GM18907 (cell line): ENCODE measurements around the gene LAPTM4A.

Source experiments
- ATAC-seq: cut with Tn5 transposase; IDR thresholded peaks from one replicate; pipeline ENCODE4 v1.9.1; 2021; ENCODE audit warnings: mild to moderate bottlenecking, moderate library complexity; ENCODE audit not compliant: unreplicated experiment

Gene LAPTM4A

DNA sequence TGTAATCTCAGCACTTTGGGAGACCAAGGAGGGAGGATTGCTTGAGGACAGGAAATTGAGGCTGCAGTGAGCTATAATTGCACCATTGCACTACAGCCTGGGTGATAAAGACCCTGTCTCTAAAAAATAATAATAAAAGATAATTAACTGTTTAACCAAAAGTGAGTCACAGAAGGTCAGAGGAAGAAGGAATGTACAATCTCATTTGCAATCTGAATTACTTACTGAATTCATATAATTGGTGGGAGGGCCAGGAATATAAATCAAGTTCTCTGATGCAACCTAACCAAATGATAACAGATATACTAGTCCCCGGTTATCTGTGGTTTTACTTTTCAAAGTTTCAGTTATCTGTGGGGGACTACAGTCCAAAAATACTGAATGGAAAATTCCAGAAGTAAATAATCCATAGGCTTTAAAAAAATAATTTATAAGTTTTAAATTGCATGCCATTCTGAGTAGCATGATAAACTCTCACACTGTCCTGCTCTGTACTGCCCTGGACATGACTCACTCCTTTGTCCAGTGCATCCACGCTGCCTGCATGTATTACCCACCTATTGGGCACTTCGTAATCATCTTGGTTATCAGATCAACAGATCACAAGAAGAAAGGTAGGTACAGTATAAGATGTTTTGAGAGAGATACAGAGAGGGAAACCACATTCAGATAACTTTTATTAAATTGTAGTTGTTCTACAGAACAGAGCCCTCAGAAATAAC is 26.2 kb downstream of the LAPTM4A start:
- ATAC-seq, result no peak

DNA sequence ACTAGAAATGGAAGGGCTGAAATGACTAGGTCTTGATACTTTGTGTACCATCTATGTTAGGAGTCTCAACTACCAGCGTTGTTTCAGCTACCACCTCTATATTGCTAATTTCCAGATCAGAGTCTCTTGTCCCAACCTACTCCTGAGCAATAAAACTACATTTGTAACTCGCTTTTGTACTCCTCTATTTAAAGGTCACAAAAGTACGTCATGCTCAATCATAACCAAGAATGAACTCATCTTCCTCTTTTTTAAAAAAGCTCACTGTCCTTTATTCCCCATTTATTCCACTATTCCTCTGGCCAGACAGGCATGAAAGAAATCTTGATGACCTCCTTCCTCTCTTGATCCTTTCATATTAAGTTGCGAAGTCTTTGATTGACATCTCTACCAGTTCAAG is 27.7 kb downstream of the LAPTM4A start:
- ATAC-seq, result no peak

DNA sequence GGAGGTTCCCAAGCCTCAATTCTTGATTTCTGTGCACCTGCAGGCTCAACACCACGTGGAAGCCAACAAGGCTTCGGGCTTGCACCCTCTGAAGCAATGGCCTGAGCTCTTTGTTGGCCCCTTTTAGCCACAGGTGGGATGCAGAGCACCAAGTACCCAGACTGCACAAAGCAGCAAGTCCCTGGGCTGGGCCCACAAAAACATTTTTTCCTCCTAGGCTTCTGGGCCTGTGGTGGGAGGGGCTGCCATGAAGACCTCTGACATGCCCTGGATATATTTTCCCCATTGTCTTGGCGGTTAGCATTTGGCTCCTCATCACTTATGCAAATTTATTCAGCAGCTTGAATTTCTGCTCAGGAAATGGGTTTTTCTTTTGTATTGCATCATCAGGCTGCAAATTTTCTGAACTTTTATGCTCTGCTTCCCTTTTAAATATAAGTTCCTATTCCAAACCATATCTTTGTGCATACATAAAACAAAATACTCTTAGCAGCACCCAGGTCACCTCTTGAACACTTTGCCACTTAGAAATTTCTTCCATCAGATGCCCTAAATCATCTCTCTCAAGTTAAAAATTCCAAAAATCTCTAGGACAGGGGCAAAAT is 29.9 kb downstream of the LAPTM4A start:
- ATAC-seq, result no peak

DNA sequence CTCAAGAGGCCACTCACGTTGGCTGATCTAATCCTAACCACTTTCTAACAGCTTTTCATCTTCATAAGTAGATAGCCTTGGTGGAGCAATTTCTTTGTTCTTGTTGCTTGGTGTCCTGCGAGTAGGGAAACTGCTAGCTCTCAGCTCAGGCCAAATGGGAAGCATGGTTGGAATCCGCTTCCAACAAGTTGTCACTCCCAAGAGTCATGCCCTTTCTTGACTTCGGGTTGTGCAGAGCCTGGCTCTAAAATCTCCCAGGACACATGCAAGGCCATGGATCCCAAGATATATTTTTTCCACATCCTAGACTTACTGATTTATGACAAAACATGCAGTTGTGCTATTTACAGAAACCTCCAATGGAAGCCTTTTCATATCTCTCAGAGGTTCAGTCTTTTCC is 31.7 kb downstream of the LAPTM4A start:
- ATAC-seq, result no peak

DNA sequence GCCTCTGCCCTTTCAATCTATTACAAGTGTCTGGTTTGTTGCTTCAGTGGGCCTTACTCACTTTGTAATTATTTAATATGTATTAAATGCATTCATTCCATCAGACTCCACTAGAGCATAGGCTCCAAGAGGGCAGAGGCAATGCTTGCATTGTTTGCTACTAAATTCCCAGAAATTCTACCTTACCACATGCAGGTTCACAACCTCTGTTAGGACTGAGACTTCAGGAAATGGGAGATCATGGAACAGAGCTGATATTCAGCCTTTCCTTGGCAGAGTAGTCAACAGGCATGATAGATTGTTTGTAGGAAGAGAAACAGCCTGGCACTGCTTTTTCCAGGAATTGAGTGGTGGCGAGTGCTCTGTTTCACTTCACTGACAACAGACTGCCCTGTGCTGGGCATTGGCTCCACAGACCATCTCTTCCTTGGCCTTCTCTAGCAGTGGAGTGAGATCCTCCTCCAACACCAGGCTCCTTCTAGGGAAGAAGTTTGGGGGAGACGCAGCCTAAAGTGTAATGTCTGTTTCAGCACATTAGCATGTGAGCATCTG is 32.8 kb downstream of the LAPTM4A start:
- no peak for ATAC-seq

DNA sequence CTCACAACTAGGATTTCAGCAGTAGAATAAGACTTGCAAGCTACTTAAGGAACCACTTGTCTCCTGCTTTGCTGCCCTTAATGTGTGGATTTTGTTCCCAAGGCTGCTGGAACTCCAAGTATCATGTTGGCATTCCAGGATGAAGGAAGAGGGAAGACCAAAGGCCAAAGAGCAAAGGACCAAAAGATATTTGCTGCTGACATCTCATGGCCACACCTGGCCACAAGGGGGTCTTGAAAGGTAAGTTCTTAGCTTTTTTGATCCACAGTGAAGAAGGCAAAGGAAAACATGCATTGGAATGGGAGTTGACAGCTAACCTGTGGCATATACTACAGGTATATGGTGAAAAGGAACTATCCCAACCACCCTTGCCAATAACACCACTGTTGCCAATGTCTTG is 35.1 kb downstream of the LAPTM4A start:
- ATAC-seq, result no peak

DNA sequence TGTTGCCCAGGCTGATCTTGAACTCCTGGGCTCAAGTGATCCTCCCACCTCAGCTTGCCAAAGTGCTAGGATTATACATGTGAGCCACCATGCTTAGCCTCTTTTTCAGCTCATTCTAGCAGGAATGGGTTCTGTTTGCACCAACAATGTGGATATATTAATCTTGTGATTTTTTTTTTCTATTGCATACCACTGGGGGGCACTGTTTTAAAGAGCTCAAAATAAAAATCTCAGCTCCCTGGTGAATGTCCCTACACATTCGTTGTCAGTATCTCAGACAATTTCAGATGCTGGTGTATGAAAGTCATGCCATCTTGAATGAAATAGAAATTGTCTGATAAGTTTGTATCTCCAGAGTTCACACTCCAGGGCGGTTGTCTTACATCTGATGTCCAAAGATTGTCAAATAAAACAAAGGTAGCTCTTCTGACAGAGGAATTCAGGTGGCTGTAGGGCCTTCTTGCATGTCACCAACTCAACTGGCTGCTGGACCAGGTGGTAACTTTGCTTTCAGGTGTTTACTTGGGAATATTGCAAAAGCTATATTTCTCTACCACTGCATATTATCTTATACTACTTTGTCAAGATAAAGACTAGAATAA is 35.8 kb downstream of the LAPTM4A start:
- peak; percentile 45 for ATAC-seq

DNA sequence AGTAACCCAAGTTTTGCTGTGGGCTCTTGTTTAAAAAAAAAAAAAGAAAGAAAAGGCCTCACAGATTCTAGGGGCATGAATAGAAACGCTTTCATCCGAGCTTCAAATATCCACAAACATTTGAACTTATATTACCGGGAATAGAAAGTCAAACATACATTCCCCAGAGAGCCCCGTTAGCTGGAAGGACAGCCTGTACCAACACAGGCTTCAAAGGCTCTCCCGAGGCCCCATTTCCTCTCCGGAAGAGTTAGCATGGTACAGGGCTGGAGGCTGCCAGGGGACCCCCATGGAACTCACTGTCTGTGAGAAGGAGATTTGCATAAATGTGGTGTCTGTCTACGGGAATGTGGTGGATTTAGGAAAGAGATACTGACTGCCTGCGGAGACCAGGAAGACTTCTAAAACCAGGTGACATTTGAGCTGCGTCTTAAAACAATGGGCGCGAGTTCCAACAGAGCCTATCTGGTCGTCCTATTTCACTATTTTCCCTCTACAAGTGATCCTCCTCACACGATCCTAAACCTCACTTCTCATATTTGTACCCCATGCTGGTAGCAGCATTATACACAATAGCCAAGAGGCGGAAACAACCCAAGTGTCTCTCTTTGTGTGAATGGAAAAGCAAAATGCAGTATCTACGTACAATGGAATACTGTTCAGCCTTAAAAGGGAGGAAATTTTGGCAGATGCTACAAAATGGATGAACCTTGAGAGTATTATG is 38.1 kb downstream of the LAPTM4A start:
- no peak for ATAC-seq

DNA sequence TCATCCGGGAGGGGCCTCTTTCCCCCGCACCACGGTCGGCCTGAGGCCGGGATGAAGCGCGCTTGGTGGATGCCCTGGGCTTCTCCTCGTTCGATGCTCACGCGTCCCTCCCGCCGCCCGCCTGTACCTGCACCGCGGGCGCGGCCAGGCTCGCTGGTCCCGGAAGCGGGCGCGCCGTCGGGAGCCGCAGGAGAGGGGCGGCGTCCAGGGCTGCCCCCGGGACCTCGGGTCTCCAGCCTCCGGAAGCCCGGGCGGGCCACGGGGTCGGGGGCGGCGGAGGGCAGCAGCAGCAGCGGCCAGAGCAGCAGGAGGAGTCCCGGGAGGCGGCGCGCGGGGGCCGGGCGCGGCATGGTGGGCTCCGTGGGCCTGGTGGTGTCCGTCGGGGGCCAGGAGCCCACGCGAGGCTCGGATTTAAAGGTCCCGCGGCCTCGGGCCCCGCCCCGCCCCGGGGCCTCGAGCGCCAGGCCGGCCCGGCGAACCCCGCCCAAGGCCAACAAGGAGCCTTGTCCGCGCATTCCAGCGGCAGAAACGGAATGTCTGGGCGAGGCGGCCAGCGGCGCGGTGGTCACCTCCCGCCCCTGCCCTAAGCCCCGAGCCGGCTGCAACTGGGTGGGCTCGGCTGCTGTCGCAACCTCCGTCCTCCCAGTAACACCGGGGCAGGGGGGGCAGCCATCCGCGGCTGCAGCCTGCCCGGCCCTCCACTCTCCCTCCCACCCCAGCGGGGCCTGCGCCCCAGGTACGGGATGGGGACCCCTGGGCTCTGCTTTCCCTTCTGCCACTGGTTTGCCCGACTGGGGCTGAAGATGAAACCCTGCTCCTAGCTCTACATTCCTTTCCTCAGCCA is 38.9 kb downstream of the LAPTM4A start, which contains the start of gene MATN3:
TSS of gene MATN3 (minus strand) at position 387 of the 844 bp plus-strand sequence. CDS start at position 350, 37 bp downstream.
- ATAC-seq, result no peak

DNA sequence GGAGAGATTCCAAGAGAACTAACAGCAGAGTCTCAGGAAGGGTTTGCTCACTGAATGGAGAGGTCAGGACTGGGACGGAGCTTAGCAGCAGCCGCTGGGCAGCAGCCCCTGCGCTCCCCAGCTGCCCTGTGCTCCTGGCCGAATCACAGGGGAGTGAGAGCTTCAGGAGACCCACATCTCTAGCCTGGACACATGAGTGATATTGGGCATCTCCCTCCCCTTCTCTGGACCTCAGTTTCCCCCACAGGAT is 39.5 kb downstream of the LAPTM4A start:
- ATAC-seq, result no peak

DNA sequence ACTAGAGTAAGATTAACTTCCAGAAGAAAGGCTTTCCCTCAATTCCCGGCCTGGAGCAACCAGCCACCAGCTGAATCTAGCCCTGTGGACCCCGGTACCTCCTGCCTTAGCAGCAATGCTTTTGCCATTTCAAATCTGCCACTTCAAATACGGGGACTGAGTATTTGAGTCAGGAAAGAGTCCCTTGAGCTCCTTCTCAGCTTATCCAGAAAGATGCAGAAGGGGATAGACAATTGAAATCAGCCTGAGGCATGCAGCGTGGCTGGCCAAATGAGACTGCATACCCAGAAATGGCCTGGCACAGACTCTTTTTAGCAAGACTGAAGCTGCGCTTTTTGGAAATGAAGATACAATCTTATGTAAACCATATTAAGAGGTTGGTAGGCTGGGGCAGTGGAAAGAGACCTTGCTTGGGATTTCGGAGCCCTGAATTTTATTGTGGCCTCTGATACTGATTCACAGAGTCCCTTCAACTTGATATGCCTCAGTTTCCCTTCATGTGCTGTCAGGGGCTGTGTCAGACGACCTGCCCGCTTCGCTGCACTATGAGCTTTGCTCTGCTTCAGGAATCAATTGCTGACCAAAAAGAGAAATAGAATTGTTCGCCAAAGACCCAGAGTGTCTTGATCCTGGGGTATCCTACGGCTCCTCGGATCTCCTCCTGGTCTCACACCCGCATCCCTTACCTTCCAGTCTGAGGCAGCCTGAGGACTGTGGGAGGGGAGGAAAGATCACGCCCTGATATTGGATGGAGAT is 40.0 kb downstream of the LAPTM4A start:
- no peak for ATAC-seq

DNA sequence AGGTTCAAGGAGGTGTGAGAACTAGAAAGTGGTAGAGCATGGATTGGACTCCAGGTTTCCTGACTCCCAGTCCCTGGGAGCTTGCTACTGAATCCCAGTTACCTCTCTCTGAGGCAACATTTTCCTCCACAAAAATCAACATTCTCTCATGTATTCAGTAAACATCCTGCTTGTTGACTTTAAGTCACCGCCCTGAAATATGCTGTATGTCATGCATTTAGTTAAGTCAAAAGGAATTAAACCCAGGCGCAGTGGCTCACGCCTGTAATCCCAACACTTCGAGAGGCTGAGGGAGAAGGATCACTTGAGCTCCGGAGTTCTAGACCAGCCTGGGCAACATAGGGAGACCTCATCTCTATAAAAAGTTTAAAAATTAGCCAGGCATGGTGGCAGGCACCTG is 42.7 kb downstream of the LAPTM4A start:
- ATAC-seq, result no peak

DNA sequence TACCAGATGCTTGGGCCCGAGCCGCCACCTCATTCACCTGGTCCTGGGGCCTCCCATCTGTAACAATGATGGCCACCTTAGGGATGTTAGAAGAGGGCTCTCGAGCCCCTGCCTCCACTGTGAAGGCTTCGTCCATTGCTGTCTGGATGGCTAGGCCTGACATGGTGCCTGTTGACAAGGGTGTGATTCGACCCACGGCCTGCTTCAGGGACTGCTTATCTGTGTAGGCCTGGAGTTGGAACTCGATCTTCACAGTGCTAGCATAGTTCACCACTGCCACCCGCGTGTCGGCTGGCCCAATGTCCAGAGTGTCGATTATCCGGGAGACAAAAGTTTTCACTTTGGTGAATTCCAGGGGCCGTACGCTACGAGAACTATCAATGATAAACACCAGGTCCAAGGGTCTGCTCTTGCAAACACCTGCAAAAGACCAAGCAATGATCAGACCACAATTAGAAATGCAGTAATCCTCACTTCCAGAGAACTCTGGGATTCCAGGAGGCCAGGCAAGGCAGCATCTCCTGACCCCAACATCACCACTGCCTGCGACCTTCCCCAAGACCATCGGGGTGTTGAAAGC is 45.4 kb downstream of the LAPTM4A start:
- no peak for ATAC-seq

DNA sequence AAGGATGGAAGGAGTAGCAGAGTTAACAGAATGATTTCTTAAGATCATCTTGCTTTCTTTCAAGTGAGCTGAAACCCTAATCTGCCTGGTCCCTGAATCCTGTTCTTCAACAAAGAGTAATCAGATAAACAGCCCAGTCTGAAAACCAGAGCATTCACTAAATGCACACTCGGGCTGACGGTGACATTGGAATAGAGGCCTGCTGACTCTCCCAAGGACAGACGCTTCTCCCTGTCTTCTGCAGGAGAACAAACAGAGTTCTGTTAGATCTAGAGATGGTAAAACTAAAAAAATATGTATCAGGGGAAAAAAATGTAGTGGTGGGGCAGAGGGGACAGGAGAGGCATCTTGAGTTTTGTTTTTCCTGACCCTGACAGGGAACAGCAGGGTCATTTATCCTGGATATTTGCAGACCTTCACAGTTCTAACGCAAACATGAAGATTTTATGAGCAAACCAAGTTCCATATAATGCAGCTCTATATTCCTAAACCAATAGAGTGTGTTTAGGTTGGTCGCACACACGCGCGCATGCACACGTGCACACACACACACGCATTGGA is 46.3 kb downstream of the LAPTM4A start:
- no peak for ATAC-seq

DNA sequence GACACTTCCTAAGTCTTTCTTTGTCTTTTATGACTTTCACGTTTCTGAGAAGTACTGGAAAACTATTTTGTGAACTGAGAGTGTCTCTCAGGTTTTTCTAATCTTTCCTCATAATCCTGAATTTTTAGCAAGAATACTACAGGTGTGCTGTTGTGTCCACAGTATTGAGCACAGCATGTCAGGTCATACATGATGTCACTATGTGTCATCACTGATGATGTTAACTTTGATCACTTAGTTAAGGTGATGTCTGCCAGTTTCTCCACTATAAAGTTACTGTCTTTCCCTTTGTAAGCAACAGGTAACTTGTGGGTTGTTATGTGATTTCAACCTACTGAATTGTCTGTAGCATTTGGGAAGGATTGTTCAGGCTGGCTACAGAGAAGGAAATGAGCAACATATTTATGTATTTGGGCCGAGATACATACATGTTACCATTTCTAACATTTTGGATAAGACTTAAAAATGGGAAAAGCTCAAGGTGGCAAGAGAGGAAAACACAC is 50.0 kb downstream of the LAPTM4A start:
- ATAC-seq, result no peak

DNA sequence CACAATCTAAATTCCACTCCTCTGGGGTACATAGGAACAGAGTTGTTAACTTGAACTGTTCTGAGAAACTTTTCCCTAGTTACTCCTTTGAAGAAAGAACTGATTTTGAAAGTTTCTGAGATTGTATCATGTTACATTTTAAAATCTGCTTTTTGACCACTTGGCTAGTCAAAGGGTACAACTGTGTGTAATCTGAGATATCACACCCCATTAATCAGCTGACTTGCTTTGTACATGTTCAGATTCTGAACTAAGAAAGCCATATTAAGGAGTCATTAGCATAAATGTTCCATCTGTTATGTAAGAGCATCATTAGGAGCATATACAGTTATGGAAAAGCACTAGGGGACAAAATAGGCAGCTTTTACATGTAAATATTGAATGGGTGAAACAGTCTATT is 57.7 kb downstream of the LAPTM4A start:
- ATAC-seq, result no peak

DNA sequence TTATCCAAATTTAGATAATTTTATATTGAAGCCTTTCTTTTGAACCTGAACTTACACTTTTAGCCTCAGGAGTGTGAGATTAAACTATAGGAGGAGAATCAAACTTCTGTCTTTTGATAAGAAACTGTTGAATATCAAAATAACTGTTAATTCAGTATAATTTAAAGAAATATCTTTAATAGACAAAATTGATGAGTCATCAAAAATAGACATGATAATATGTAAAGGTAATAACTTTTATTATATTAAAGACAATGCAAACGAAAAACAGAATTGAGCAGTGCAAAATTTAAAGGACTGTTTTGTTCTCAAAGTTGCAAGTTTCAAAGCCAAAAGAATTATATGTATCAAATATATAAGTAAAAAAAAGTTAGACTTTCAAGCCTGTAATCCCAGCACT is 59.5 kb downstream of the LAPTM4A start:
- ATAC-seq, result no peak

DNA sequence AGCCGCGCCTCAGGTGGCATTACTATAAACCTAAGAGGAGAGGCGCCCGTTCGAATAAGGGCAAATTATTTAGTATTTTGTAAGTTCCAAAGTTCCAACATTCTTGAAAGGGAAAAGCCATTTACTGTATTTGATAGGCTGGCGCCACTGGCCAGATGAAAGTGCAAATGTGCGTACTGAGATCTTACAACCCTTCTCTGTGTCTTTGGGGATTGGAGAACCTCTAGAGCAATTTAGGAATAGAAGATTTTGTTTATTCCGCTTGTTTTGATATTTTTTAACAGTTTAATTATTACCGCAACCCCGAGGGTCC is 61.1 kb downstream of the LAPTM4A start:
- ATAC-seq, result no peak

DNA sequence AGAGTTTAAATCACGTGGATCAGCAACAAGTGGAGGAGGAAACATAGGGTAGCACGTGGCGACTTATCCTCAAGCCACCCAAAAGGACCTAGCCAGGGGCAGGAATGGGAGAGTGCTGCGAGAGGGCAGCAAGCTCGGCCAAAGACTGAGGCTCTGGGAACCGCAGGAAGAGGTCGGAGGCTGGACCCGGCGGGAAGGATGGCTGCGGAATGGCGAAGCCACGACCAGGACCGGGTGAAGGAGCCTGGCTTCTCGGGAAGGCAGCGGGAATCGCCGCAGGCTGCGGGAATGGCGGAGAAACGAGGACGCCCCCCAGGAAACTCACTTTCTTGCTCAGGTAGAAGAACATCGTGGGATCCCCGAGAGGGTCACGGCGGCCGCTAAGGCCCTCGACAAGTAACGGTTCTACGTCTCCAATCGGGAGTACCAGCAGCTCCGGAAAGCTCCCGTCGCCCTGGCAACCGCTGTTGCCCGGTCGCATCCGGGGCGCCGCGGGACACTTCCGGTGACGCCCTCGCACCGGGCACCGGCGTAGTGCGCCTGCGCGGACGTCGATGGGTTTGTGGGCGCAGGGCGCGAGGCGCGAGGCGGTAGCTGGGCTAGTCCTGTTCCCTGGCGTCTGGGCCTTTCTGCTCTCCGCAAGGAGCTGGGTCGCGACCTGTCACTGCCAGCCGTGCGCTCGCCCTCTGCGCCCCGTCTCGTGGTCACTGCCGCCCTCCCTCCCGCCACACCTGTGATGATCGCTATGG is 61.6 kb downstream of the LAPTM4A start, which contains the start of gene WDR35:
TSS of gene WDR35 (minus strand) at position 439 of the 749 bp plus-strand sequence. CDS start at position 349, 90 bp downstream.
- ATAC-seq, result peak; percentile 94
